ENCODE results near the gene IFI6.

- TF ChIP-seq CTCF (conservative IDR thresholded peaks at IDR 0.05 in 1 of 2, IDR thresholded peaks at IDR 0.05 in 1 of 2; ENCODE audit: low read depth in 1 of 2, low read length in 2 of 2), result no peak
- no peak for TF ChIP-seq EZH2 (IDR thresholded peaks at IDR 0.05; ENCODE audit: low read length, missing control alignments)
Observed at GRCh38 chr1:27617420-27617819, 54.6 kb downstream of the IFI6 start.

Measured in fibroblast of lung (primary cell).